Putamen (tissue), 1 donor: ENCODE measurements around the gene MOGAT3.

Source experiments
- DNase-seq: peaks from one replicate; pipeline ENCODE4 v3.0.0-alpha.2; 2016; ENCODE audit warnings: low spot score

Gene MOGAT3

GRCh38 chr7:101233907-101234547 is 33.2 kb upstream of the MOGAT3 start:
- DNase-seq = no peak

GRCh38 chr7:101232141-101232850 is 31.5 kb upstream of the MOGAT3 start:
- DNase-seq = peak; percentile 45

- no peak for DNase-seq
Measured at GRCh38 chr7:101231644-101232043, 30.8 kb upstream of the MOGAT3 start.

- no peak for DNase-seq
Measured at GRCh38 chr7:101226721-101227120, 25.9 kb upstream of the MOGAT3 start.

GRCh38 chr7:101225650-101226049 is 24.8 kb upstream of the MOGAT3 start:
- no peak for DNase-seq

GRCh38 chr7:101223528-101223927 is 22.7 kb upstream of the MOGAT3 start:
- DNase-seq = no peak

- DNase-seq = no peak
Measured at GRCh38 chr7:101222275-101222830, 21.5 kb upstream of the MOGAT3 start.

GRCh38 chr7:101220295-101220694 is 19.5 kb upstream of the MOGAT3 start:
- DNase-seq = no peak

- DNase-seq = no peak
Measured at GRCh38 chr7:101218236-101219125, 17.6 kb upstream of the MOGAT3 start.

- DNase-seq = peak; percentile 97
Measured at GRCh38 chr7:101217388-101218235, 16.8 kb upstream of the MOGAT3 start, which contains the start of the genes PLOD3 and ZNHIT1. TSS of gene PLOD3 (minus strand) at chr7:101217581. CDS start at chr7:101217274, 307 bp downstream. TSS of gene ZNHIT1 (plus strand) at chr7:101218165. CDS start at chr7:101218196, 31 bp downstream.

GRCh38 chr7:101216860-101217387 is 16.1 kb upstream of the MOGAT3 start:
- peak; percentile 23 for DNase-seq

GRCh38 chr7:101216001-101216859 is 15.4 kb upstream of the MOGAT3 start:
- no peak for DNase-seq

- no peak for DNase-seq
Measured at GRCh38 chr7:101212014-101212413, 11.2 kb upstream of the MOGAT3 start.

GRCh38 chr7:101211501-101211900 is 10.7 kb upstream of the MOGAT3 start:
- no peak for DNase-seq

- DNase-seq = no peak
Measured at GRCh38 chr7:101210143-101210542, 9.3 kb upstream of the MOGAT3 start.

GRCh38 chr7:101208794-101209193 is 8.0 kb upstream of the MOGAT3 start:
- DNase-seq = no peak

- DNase-seq = no peak
Measured at GRCh38 chr7:101207459-101207858, 6.6 kb upstream of the MOGAT3 start.

GRCh38 chr7:101206665-101207042 is 5.8 kb upstream of the MOGAT3 start:
- no peak for DNase-seq

GRCh38 chr7:101205901-101206664 is 5.2 kb upstream of the MOGAT3 start:
- DNase-seq = peak; percentile 26
